NOMO-1 treated with DMSO at 0.1 percent for 48 hours (cell line): ENCODE data around the gene CDKAL1.
A peak's percentile ranks its signal among the peaks of the same experiment; 100 is the strongest.
"Not testable (repeated sequence)": the region's sequence is repeated elsewhere in the genome, so short reads cannot be mapped to it uniquely, and the experiment has no call there.

ENCODE experiments used
- DNase-seq: peaks from one replicate; lab custom pipeline; 2025; ENCODE audit not compliant: unreplicated experiment; lab: John Stamatoyannopoulos, UW

Gene CDKAL1

GRCh38 chr6:20549398-20549797 is 15.1 kb downstream of the CDKAL1 start:
- not testable (repeated sequence) for DNase-seq

GRCh38 chr6:20554326-20554725 is 20.1 kb downstream of the CDKAL1 start:
- no peak for DNase-seq

- no peak for DNase-seq
Measured at GRCh38 chr6:20554817-20555216, 20.6 kb downstream of the CDKAL1 start.

GRCh38 chr6:20559924-20560551 is 25.8 kb downstream of the CDKAL1 start:
- no peak for DNase-seq

- DNase-seq: no peak
Measured at GRCh38 chr6:20563377-20563776, 29.1 kb downstream of the CDKAL1 start.

- DNase-seq: peak; percentile 24
Measured at GRCh38 chr6:20564269-20564668, 30.0 kb downstream of the CDKAL1 start.

- peak; percentile 62 for DNase-seq
Measured at GRCh38 chr6:20564777-20565176, 30.5 kb downstream of the CDKAL1 start.

GRCh38 chr6:20565342-20565741 is 31.1 kb downstream of the CDKAL1 start:
- peak; percentile 42 for DNase-seq

- DNase-seq: no peak
Measured at GRCh38 chr6:20566109-20566508, 31.9 kb downstream of the CDKAL1 start.

- DNase-seq: no peak
Measured at GRCh38 chr6:20569000-20569610, 34.8 kb downstream of the CDKAL1 start.

- no peak for DNase-seq
Measured at GRCh38 chr6:20571261-20571660, 37.0 kb downstream of the CDKAL1 start.

GRCh38 chr6:20572288-20572687 is 38.0 kb downstream of the CDKAL1 start:
- no peak for DNase-seq

- DNase-seq: peak; percentile 33
Measured at GRCh38 chr6:20572940-20573339, 38.7 kb downstream of the CDKAL1 start.

GRCh38 chr6:20574355-20574754 is 40.1 kb downstream of the CDKAL1 start:
- DNase-seq: no peak

- DNase-seq: no peak
Measured at GRCh38 chr6:20575125-20575524, 40.9 kb downstream of the CDKAL1 start.

- no peak for DNase-seq
Measured at GRCh38 chr6:20575704-20576451, 41.6 kb downstream of the CDKAL1 start.

GRCh38 chr6:20577173-20577688 is 43.0 kb downstream of the CDKAL1 start:
- no peak for DNase-seq

GRCh38 chr6:20581070-20581469 is 46.8 kb downstream of the CDKAL1 start:
- DNase-seq: no peak

- no peak for DNase-seq
Measured at GRCh38 chr6:20582586-20583443, 48.6 kb downstream of the CDKAL1 start.

GRCh38 chr6:20583444-20583800 is 49.2 kb downstream of the CDKAL1 start:
- DNase-seq: no peak

GRCh38 chr6:20584100-20584731 is 50.0 kb downstream of the CDKAL1 start:
- DNase-seq: no peak
